GM08714 (cell line): ENCODE measurements around the gene LILRB5.
"Not testable (repeated sequence)": the region's sequence is repeated elsewhere in the genome, so short reads cannot be mapped to it uniquely, and the experiment has no call there.

Experiments
- H3K4me3 ChIP-seq: fragments of 200-500 bp; sonication (Bioruptor generic); 2 replicates; pipeline ENCODE4 v1.5.1; 2014; ENCODE audit warnings: mild to moderate bottlenecking, low read length, inconsistent platforms
- ZNF274 ChIP-seq: IDR thresholded peaks from 2 replicates; pipeline ENCODE4 v1.6.1; 2012; ENCODE audit warnings: mild to moderate bottlenecking, low read depth, low read length

Gene LILRB5

GRCh38 chr19:54281007-54281728 lies 24.1 kb upstream of the LILRB5 start, which contains the start of gene LILRB2:
TSS of gene LILRB2 (minus strand) at chr19:54281110. CDS start at chr19:54280496, 614 bp downstream.
- H3K4me3 ChIP-seq = no peak within 1 kb of the TSS
- no peak for TF ChIP-seq ZNF274

GRCh38 chr19:54280441-54280840 lies 23.4 kb upstream of the LILRB5 start:
- not testable (repeated sequence) for H3K4me3 ChIP-seq

GRCh38 chr19:54280025-54280424 lies 23.0 kb upstream of the LILRB5 start:
- not testable (repeated sequence) for H3K4me3 ChIP-seq

- no peak for TF ChIP-seq ZNF274
- no peak overlapping the region for H3K4me3 ChIP-seq
Measured at GRCh38 chr19:54279406-54279962, 22.4 kb upstream of the LILRB5 start.

- H3K4me3 ChIP-seq = not testable (repeated sequence)
Measured at GRCh38 chr19:54278571-54279195, 21.6 kb upstream of the LILRB5 start.

- H3K4me3 ChIP-seq = not testable (repeated sequence)
Measured at GRCh38 chr19:54278056-54278455, 21.0 kb upstream of the LILRB5 start.

GRCh38 chr19:54277111-54277615 lies 20.1 kb upstream of the LILRB5 start:
- H3K4me3 ChIP-seq = not testable (repeated sequence)

- no peak for TF ChIP-seq ZNF274
- no peak overlapping the region for H3K4me3 ChIP-seq
Measured at GRCh38 chr19:54275951-54276350, 18.9 kb upstream of the LILRB5 start.

GRCh38 chr19:54274516-54274915 lies 17.4 kb upstream of the LILRB5 start:
- not testable (repeated sequence) for H3K4me3 ChIP-seq

- no peak overlapping the region for H3K4me3 ChIP-seq
- TF ChIP-seq ZNF274 = no peak
Measured at GRCh38 chr19:54273821-54274220, 16.7 kb upstream of the LILRB5 start.

- not testable (repeated sequence) for H3K4me3 ChIP-seq
Measured at GRCh38 chr19:54272181-54272580, 15.1 kb upstream of the LILRB5 start.

- H3K4me3 ChIP-seq = not testable (repeated sequence)
Measured at GRCh38 chr19:54271587-54271986, 14.5 kb upstream of the LILRB5 start.

GRCh38 chr19:54271106-54271505 lies 14.0 kb upstream of the LILRB5 start:
- TF ChIP-seq ZNF274 = no peak
- H3K4me3 ChIP-seq = no peak overlapping the region

GRCh38 chr19:54268936-54269335 lies 11.9 kb upstream of the LILRB5 start:
- TF ChIP-seq ZNF274 = no peak
- H3K4me3 ChIP-seq = no peak overlapping the region

GRCh38 chr19:54266133-54266532 lies 9.1 kb upstream of the LILRB5 start:
- H3K4me3 ChIP-seq = no peak overlapping the region
- no peak for TF ChIP-seq ZNF274

- TF ChIP-seq ZNF274 = no peak
Measured at GRCh38 chr19:54262470-54262869, 5.4 kb upstream of the LILRB5 start.

More at GRCh38 chr19:54262470-54262869, 5.4 kb upstream of the LILRB5 start:
- no peak overlapping the region for H3K4me3 ChIP-seq
